Esophagus muscularis mucosa (tissue), 4 donors: ENCODE results near the gene ELK3.

Experiments used
- CTCF ChIP-seq, 3 experiments: fragments of 200-600 bp in 2 of 3; fragments of 450-650 bp in 1 of 3; sonication (generic) in 2 of 3; IDR thresholded peaks; one replicate each; pipeline ENCODE4 v1.5.1; 2017 to 2019; ENCODE audit warnings: antibody characterized with exemption in 3 of 3, mild to moderate bottlenecking in 2 of 3, moderate library complexity in 1 of 3
- EP300 ChIP-seq: sonication (generic); formaldehyde crosslinking; IDR thresholded peaks from one replicate; pipeline ENCODE4 v1.6.1; 2017; ENCODE audit warnings: antibody characterized with exemption
- POLR2A ChIP-seq: fragments of 450-650 bp; IDR thresholded peaks from one replicate; pipeline ENCODE4 v1.6.1; 2017; ENCODE audit warnings: antibody characterized with exemption, moderate library complexity, mild to moderate bottlenecking, low read depth
- POLR2AphosphoS5 ChIP-seq, 2 donors: sonication (generic); formaldehyde crosslinking; IDR thresholded peaks; one replicate each; pipeline ENCODE4 v1.6.1; 2017; ENCODE audit warnings: antibody characterized with exemption in 2 of 2

- TF ChIP-seq CTCF (IDR thresholded peaks at IDR 0.05) (no peak), EP300 (no peak), POLR2A (no peak), POLR2AphosphoS5 (IDR thresholded peaks at IDR 0.05) (no peak)
These were observed 29.4 kb downstream of the ELK3 start for GRCh38 chr12:96223411-96224218.
